GM21447 (cell line): Measurements from ENCODE around the gene SLX4IP.

Experiments
- ATAC-seq: cut with Tn5 transposase; IDR thresholded peaks from one replicate; pipeline ENCODE4 v1.9.1; 2021; ENCODE audit not compliant: unreplicated experiment

Gene SLX4IP

GRCh38 chr20:10428008-10428407 is 7.1 kb upstream of the SLX4IP start:
- no peak for ATAC-seq

GRCh38 chr20:10429443-10429981 is 5.6 kb upstream of the SLX4IP start:
- no peak for ATAC-seq

DNA sequence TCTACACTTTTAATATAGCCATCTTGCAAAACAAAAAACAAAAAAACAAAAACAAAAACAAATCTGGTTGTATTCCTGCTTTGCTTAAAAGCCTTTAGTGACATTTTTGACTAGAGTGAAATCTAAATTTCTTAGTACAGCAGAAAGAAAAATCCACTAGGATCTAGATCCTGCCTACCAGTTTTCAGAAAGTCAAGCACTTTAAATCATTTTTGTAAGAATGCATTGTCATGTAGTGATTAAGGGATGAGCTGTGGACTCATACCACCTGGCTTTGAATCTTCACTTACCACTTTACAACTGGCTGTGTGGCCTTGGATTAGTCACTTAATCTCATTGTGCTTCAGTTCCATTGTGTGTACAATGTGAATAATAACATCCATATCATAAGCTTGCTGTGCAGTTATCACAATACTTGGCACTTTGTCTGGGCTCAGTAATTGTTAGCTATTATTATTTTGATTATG is 5.1 kb upstream of the SLX4IP start:
- ATAC-seq = no peak

DNA sequence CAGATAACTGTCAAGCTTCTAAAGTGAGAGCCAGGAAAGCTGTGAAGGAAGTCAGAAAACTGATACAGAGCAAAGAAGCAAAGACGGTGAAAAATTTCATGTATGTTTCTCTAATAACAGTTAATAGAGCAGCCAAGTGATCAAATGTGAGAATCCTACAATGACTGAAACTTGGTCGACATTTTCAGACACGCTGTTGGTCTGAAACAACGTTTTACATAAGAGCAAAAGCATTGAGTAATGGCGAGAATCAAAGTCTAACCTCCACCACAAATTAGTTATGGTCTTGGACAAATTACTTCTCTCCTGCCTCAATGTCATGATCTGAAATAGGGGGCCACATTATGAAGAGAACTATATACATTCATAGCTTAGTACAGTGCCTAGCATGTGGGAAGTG is 4.4 kb upstream of the SLX4IP start:
- ATAC-seq = no peak

DNA sequence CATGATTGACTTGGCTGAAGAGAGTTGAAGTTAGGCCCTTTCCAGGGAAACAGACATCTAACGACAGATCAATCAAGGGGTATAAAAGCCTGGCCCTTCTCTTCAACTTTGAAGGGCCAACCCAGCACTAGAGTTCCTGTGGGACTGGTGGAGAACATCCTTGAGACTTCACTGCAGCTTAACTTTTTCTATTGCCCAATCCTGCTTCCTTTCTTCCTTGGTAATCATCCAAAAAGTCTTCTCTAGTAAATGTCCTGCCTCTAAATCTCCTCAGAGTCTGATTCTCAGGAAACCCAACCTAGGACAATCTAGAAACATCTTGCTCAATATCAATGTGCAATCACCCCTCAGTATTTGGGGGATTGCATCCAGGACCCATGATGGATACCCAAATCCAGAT is 3.0 kb upstream of the SLX4IP start:
- no peak for ATAC-seq

DNA sequence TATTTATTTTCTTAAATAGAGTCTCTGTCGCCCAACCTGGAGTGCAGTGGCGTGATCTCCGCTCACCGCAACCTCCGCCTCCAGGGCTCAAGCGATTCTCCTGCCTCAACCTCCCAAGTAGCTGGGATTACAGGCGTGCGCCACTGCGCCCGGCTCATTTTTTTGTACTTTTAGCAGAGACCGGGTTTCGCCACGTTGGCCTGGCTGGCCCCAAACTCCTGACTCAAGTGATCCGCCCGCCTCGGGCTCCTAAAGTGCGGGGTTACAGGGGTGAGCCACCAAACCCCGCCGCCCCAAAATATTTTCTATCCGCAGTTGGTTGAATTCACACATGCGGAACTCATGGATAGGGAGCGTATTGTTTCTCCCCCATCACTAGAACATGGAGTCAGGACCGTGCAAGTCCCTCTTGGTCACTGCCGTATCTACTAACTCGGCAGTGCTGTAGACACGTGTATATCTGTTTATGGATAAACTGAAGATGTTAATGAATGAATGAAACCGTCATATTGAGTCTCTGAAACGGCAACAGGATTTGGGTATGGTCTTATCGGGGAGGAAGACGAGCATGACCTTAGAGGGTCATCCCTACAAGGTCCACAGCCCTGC is 2.0 kb upstream of the SLX4IP start:
- no peak for ATAC-seq

- peak; percentile 52 for ATAC-seq
Observed at GRCh38 chr20:10433623-10434466, 1.3 kb upstream of the SLX4IP start, which contains the start of gene MKKS. MKKS (minus strand) TSS chr20:10434222; CDS start chr20:10413514, 20,708 bp downstream.

GRCh38 chr20:10434467-10434831 is 656 bp upstream of the SLX4IP start:
- ATAC-seq = peak; percentile 48

DNA sequence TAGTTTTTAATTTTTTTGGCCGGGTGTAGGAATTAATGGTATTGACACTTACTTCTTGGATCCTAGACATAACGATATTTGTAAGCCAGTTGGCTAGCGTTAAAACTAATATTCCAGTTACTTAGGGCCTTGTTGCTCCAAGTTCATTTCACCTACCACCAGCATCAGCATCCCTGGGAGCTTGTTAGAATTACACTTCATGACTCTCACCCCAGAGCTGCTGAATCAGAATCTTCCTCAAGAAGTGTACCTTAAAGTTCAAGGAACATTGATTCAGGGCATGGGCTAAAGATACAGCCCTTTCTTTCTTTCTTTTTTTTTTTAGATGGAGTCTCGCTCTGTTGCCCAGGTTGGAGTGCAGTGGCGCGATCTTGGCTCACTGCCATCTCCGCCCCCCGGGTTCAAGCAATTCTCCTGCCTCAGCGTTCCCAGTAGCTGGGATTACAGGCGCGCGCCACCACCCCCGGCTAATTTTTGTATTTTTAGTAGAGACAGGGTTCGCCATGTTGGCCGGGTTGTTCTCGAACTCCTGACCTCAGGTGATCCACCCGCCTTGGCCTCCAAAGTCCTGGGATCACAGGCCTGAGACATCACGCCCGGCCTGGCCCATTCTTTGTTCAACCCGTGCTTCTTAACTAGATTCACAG is 1.1 kb downstream of the SLX4IP start:
- ATAC-seq = no peak

DNA sequence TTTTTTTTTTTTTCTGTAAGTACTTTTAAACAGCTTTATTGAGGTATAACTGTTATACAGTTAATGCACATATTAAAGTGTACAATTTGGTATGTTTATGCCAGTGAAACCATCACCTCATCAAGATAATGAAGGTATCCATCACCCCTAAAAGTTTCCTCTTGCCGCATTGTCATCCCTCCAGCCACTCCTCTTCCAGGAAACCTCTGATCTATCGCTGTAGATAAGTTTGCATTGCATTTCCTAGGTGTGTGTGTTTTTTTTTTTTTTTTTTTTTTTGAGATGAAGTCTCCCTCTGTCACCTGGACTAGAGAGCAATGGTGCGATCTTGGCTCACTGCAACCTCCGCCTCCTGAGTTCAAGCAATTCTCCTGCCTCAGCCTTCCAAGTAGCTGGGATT is 3.1 kb downstream of the SLX4IP start:
- no peak for ATAC-seq

DNA sequence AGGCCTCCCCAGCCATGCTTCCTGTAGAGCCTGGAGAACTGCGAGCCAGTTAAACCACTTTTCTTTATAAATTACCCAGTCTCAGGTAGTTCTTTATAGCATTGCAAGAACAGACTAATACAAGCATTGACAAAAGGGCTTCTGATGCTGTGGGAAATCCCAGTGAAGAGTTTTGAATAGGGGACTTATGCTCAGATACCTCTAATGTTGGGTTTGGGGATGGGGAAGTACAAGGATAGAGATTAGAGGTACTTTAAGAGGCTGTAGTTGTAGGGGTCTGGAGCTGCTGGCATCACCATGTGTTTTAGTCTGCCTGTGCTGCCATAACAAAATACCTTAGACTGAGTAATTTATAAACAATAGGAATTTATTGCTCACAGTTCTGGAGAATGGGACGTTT is 8.8 kb downstream of the SLX4IP start:
- no peak for ATAC-seq

DNA sequence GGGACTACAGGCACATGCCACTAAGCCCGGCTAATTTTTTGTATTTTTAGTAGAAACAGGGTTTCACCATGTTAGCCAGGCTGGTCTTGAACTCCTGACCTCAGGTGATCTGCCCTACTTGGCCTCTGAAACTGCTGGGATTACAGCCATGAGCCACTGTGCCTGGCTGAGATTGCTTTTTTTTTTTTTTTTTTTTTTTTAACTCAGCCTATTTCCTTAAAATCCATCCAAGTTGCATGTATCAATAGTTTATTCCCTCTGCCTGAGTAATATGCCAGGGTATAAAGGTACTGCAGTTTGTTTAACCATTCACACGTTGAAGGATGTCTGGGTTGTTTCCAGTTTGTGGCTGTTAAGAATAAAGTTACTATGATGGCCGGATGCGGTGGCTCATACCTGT is 10.7 kb downstream of the SLX4IP start:
- ATAC-seq = no peak

DNA sequence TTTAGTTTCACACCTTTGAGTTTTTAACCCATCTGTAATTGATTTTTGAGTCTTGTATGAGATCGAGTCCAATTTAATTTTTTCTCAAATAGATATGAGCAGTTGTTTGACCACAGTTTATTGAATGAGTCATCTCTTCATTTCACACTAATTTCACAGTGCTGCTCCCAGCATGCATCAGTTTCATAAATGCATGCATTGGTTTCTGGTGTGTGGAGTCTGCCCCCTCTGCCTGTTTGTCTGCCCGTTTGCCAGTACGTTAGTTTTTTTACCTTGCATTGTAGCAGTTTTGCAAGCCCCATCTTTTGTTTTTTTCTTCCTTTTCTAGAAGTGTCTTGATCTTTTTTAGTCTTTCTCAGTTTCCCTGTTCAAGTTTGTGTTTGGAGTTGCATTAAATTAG is 11.9 kb downstream of the SLX4IP start:
- peak; percentile 97 for ATAC-seq

- ATAC-seq = no peak
Observed at GRCh38 chr20:10448270-10449156, 13.4 kb downstream of the SLX4IP start.

GRCh38 chr20:10449270-10449669 is 14.2 kb downstream of the SLX4IP start:
- ATAC-seq = no peak

DNA sequence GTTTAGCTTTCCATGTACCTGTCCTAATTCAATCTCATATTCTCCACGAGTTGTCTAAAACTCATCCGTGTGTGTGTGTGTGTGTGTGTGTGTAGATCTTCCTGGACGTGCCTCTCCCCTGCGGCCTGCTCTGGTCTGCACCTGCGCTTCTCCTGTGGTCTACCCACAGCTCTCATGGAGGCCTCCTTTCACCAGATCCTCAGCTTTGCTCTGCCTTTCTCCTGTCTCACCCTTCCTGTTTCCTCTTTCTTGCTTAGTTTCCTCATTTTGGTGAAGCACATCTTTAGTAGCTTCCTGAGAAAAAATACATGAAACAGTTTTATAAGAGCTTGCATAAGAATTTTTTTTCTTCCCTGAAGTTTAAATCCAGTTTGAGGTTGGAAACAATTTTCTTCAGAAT is 18.1 kb downstream of the SLX4IP start:
- peak; percentile 96 for ATAC-seq

DNA sequence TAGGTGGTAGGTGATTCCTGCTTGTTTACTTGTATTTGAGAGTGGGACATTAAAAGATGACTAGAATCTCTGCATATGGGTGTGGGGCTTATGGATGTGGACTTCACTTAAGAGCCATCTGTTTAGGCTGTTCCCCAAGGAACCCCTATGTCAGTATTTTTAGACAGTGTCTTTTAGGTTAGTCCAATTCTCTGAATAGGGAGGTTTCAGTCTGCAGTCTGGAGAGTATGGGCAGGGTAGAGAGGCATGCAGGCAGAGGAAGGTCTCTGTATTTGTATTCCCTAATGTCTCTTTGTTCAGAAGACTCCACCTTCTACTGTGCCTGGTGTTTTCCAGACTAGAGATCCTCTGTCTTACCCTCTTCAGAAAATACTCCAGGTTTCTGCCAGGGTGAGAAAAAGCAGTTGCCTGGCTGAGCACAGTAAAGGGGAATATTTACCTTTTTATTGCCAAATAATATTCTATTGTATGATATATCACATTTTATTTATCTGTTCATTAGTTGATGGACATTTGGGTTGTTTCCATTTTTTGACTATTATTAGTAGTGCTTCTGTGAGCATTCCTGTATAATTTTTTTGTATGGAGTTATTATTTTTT is 19.1 kb downstream of the SLX4IP start:
- peak; percentile 42 for ATAC-seq

DNA sequence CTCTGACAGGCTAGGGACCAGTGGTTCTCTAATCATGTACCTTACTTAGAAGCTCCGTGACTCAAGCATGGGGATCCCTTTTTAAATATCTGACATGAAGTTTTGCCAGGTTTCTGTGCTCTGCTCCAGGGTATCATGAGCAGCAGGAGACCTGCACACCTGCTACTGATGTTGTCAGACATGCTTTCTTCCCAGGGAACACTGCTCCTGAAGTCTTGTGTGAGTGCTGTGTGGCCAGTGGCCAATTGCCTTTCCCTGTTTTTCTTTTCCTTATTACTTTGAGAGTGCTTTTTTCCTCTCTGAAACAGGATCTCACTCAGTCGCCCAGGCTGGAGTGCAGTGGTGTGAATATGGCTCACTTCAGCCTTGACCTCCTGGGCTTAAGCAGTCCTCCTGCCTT is 26.4 kb downstream of the SLX4IP start:
- ATAC-seq = no peak

DNA sequence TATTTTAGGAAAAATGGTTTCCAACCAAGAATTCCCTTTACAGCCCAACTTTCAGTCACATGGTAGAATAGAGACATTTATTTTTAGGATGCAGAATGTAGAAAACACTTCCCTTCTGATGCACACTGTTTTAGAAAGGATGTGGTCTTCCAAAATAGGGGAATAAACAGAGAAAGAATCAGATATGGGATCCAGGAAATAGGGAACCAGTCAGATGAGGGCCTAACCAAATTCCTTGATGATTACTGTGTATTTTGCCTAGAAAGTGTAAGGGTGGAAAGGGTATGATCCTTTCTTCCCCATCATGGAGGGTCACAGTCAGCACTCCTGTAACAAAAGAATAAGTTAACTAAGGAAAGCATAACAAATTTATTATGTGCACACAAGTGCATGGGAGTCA is 27.4 kb downstream of the SLX4IP start:
- no peak for ATAC-seq

DNA sequence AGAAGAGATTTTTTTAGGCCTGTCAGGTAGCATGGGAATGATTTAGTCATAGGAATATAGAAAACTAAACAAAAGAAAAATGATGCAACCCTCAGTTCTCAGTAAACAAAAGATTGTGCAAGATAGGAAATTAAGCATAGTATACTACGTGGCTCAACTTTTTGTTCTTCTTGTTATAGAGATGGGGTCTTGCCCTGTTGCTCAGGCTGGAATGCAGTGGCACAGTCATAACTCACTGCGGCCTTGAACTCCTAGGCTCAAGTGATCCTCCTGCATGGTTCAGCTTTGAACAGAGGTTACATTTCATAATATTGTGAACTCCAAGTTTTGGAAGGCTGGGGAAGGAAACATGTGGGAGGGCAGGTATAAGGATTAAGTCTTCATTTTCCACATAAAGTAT is 28.5 kb downstream of the SLX4IP start:
- ATAC-seq = no peak
